Calu3 (cell line): ENCODE results near the gene HOXB2. TPM values are rescaled to one million over a fixed set of nuclear protein-coding genes. Genes with fewer than 3 reads are reported as not detected.

ENCODE experiments used
- Bru-seq: library from RNA; stranded (reverse); fragments of 400-500 nt; gene quantifications from one replicate; lab custom pipeline; 2021; lab: Mats Ljungman, UMichigan
- BruChase-seq, 2 experiments: library from RNA; stranded (reverse); fragments of 400-500 nt; gene quantifications; one replicate each; lab custom pipeline; 2021; lab: Mats Ljungman, UMichigan
- BruUV-seq: library from RNA; stranded (reverse); fragments of 400-500 nt; replicated peaks from 2 replicates; lab custom pipeline; 2021; lab: Mats Ljungman, UMichigan
- CTCF ChIA-PET: fragments of 300-600 bp; sonication (Branson Sonifier 250); formaldehyde crosslinking; loops from one replicate; lab custom pipeline; 2022; ENCODE audit warnings: antibody characterized with exemption; lab: Charles Lee
- DNase-seq: peaks from one replicate; pipeline ENCODE4 v3.0.0; 2022
- H3K27ac Mint-ChIP-seq: one replicate; pipeline ENCODE4 v1.8.0; 2022; ENCODE audit warnings: mixed read lengths; ENCODE audit not compliant: unreplicated experiment
- H3K27me3 Mint-ChIP-seq: one replicate; pipeline ENCODE4 v1.8.0; 2022; ENCODE audit warnings: mixed read lengths; ENCODE audit not compliant: unreplicated experiment
- H3K36me3 Mint-ChIP-seq: one replicate; pipeline ENCODE4 v1.8.0; 2022; ENCODE audit warnings: mild to moderate bottlenecking, moderate library complexity, mixed read lengths; ENCODE audit not compliant: insufficient read depth, unreplicated experiment
- H3K4me1 Mint-ChIP-seq: one replicate; pipeline ENCODE4 v1.8.0; 2022; ENCODE audit warnings: mild to moderate bottlenecking, low read depth, mixed read lengths; ENCODE audit not compliant: unreplicated experiment
- H3K4me3 Mint-ChIP-seq: one replicate; pipeline ENCODE4 v1.8.0; 2022; ENCODE audit warnings: mild to moderate bottlenecking, low read depth, moderate library complexity, mixed read lengths; ENCODE audit not compliant: unreplicated experiment
- H3K9me3 Mint-ChIP-seq: one replicate; pipeline ENCODE4 v1.8.0; 2022; ENCODE audit warnings: low read depth, mixed read lengths; ENCODE audit not compliant: unreplicated experiment
- CTCF ChIP-seq: fragments of 200-600 bp; IDR thresholded peaks from one replicate; pipeline ENCODE4 v1.8.0; 2022; ENCODE audit warnings: antibody characterized with exemption; ENCODE audit not compliant: unreplicated experiment
- intact Hi-C: fragments of 100-400 bp; cut with micrococcal nuclease; formaldehyde crosslinking; loops from one replicate; pipeline ENCODE4 v1.10.0; 2022; ENCODE audit not compliant: unreplicated experiment
- long read RNA-seq: library from polyadenylated mRNA; stranded (forward); transcript quantifications from one replicate; pipeline ENCODE4 v2.0.0, GENCODE V29; 2022
- total RNA-seq: library from RNA; stranded (reverse); gene quantifications from 2 replicates; pipeline ENCODE4 v1.2.3, GENCODE V29; 2022

HOXB2 gene
- total RNA-seq (24.5 and 32.6 TPM in 2 replicates), Bru-seq, nascent RNA (percentile 78 among the genes with signal in this experiment), BruChase-seq, experiment 1, labeled RNA remaining after a 6-hour chase (percentile 79 among the genes with signal in this experiment), BruChase-seq, experiment 2, labeled RNA remaining after a 2-hour chase (percentile 87 among the genes with signal in this experiment)
- long read RNA-seq, transcript HOXB2-201 (2 exons, 1,562 nt), result major isoform, 35 of 64 reads
- long read RNA-seq, partial matches to known transcripts, result 1 of 64 reads
- long read RNA-seq, other reads (novel, unspliced or antisense), result 28 of 64 reads

- Mint-ChIP-seq H3K27ac (peak within 1 kb of the TSS; percentile 83), H3K9me3 (no peaks in the 10 kb centered on the region), H3K4me3 (peak within 1 kb of the TSS; percentile 68), H3K36me3 (peaks cover 82% of the 10 kb centered on the region), H3K4me1 (peaks cover 31% of the 10 kb centered on the region), H3K27me3 (peaks cover 56% of the 10 kb centered on the region)
- intact Hi-C loops, result no loop called here
- no peak for DNase-seq
- BruUV-seq, result no TSS peak
- CTCF ChIA-PET, result no interaction called here
- TF ChIP-seq CTCF, result no peak
These were observed at the start of gene HOXB2 for GRCh38 chr17:48545022-48545375. TSS of gene HOXB2 (minus strand) at chr17:48545109. CDS start at chr17:48544911, 198 bp downstream.

GRCh38 chr17:48593840-48594537, 49.1 kb upstream of the HOXB2 start:
- Mint-ChIP-seq H3K4me3 (peak overlapping the region; percentile 88), H3K4me1 (peaks cover 67% of the 10 kb centered on the region), H3K27ac (peak overlapping the region; percentile 95), H3K36me3 (peaks cover 99% of the 10 kb centered on the region), H3K9me3 (no peaks in the 10 kb centered on the region), H3K27me3 (peaks cover 8% of the 10 kb centered on the region)
- CTCF ChIA-PET, result interaction anchor here (1.3 to 1.9 kb wide), 5 partner anchors 209 to 332 kb away, joined by 3 to 7 read pairs (median 5); no protein-coding TSS in a partner anchor
- BruUV-seq, result no TSS peak
- intact Hi-C loops, result no loop called here
- peak; percentile 97 for DNase-seq
- TF ChIP-seq CTCF, result peak; percentile 99

GRCh38 chr17:48593126-48593829, 48.4 kb upstream of the HOXB2 start, which contains the start of gene HOXB5:
TSS of gene HOXB5 (minus strand) at chr17:48593779. CDS start at chr17:48593682, 97 bp downstream.
- peak; percentile 30 for DNase-seq
- TF ChIP-seq CTCF, result no peak
- Mint-ChIP-seq H3K27me3 (peaks cover 5% of the 10 kb centered on the region), H3K4me1 (peaks cover 69% of the 10 kb centered on the region), H3K36me3 (peaks cover 99% of the 10 kb centered on the region), H3K4me3 (peak within 1 kb of the TSS; percentile 88), H3K27ac (peak within 1 kb of the TSS; percentile 95), H3K9me3 (no peaks in the 10 kb centered on the region)
- CTCF ChIA-PET, result interaction anchor here (0.7 to 1.9 kb wide), 11 partner anchors 38 to 334 kb away, joined by 3 to 7 read pairs (median 5); no protein-coding TSS in a partner anchor
- intact Hi-C loops, result no loop called here
- no TSS peak for BruUV-seq

- Mint-ChIP-seq H3K4me3 (peak overlapping the region; percentile 88), H3K9me3 (no peaks in the 10 kb centered on the region), H3K27ac (peak overlapping the region; percentile 95), H3K27me3 (no peaks in the 10 kb centered on the region), H3K4me1 (peaks cover 69% of the 10 kb centered on the region), H3K36me3 (peaks cover 99% of the 10 kb centered on the region)
- intact Hi-C loops, result no loop called here
- CTCF ChIA-PET, result interaction anchor here (0.6 to 1.9 kb wide), 12 partner anchors 37 to 681 kb away, joined by 3 to 7 read pairs (median 5); no protein-coding TSS in a partner anchor
- TF ChIP-seq CTCF, result no peak
- no TSS peak for BruUV-seq
- DNase-seq, result no peak
These were observed 47.7 kb upstream of the HOXB2 start for GRCh38 chr17:48592577-48592976.
